Astrocyte (in vitro differentiated cells and primary cell): ENCODE measurements around the gene ADAMTS8. TPM values are rescaled to one million over a fixed set of nuclear protein-coding genes. Genes with fewer than 3 reads are reported as not detected.

ENCODE experiments used
- DNase-seq: peaks from one replicate; pipeline ENCODE4 v3.0.0-alpha.2; 2010; ENCODE audit warnings: low read depth
- FAIRE-seq: peaks from 2 replicates; lab custom pipeline; 2011; peaks lifted over from hg19 to GRCh38; lab: Jason Lieb, UNC
- H2AFZ ChIP-seq: 2 replicates; pipeline ENCODE4 v1.6.0; 2012; ENCODE audit warnings: low read depth, low read length, inconsistent platforms
- H3K27ac ChIP-seq: 2 replicates; pipeline ENCODE4 v1.5.1; 2011; ENCODE audit warnings: low read depth, low read length, inconsistent platforms
- H3K27me3 ChIP-seq: 2 replicates; pipeline ENCODE4 v1.6.0; 2011; ENCODE audit warnings: low read length, inconsistent platforms; ENCODE audit not compliant: insufficient read depth
- H3K36me3 ChIP-seq: 2 replicates; pipeline ENCODE4 v1.5.1; 2011; ENCODE audit warnings: low read length, inconsistent platforms; ENCODE audit not compliant: insufficient read depth
- H3K4me1 ChIP-seq: 2 replicates; pipeline ENCODE4 v1.5.1; 2011; ENCODE audit warnings: low read length, inconsistent platforms; ENCODE audit not compliant: insufficient read depth
- H3K4me2 ChIP-seq: 2 replicates; pipeline ENCODE4 v1.6.0; 2012; ENCODE audit warnings: low read length, inconsistent platforms
- H3K4me3 ChIP-seq: 2 replicates; pipeline ENCODE4 v1.5.1; 2011; ENCODE audit warnings: low read depth, mild to moderate bottlenecking, low read length, inconsistent platforms; ENCODE audit not compliant: insufficient read depth
- H3K79me2 ChIP-seq: 2 replicates; pipeline ENCODE4 v1.6.0; 2012; ENCODE audit warnings: mild to moderate bottlenecking, low read length, inconsistent platforms; ENCODE audit not compliant: insufficient read depth
- H3K9ac ChIP-seq: 2 replicates; pipeline ENCODE4 v1.6.0; 2012; ENCODE audit warnings: mild to moderate bottlenecking, low read length, inconsistent platforms
- H3K9me3 ChIP-seq: 2 replicates; pipeline ENCODE4 v1.5.1; 2012; ENCODE audit warnings: low read depth, mild to moderate bottlenecking, low read length, inconsistent platforms; ENCODE audit not compliant: insufficient read depth
- H4K20me1 ChIP-seq: 2 replicates; pipeline ENCODE4 v1.6.0; 2012; ENCODE audit warnings: low read length, inconsistent platforms; ENCODE audit not compliant: insufficient read depth
- H3K27ac Mint-ChIP-seq: one replicate; pipeline ENCODE4 v1.8.0; 2021; ENCODE audit warnings: mild to moderate bottlenecking, mixed read lengths; ENCODE audit not compliant: unreplicated experiment
- H3K27me3 Mint-ChIP-seq: one replicate; pipeline ENCODE4 v1.8.0; 2021; ENCODE audit warnings: low read depth, mixed read lengths; ENCODE audit not compliant: unreplicated experiment
- H3K36me3 Mint-ChIP-seq: one replicate; pipeline ENCODE4 v1.8.0; 2021; ENCODE audit warnings: low read depth, mixed read lengths; ENCODE audit not compliant: unreplicated experiment
- H3K4me1 Mint-ChIP-seq: one replicate; pipeline ENCODE4 v1.8.0; 2021; ENCODE audit warnings: low read depth, mixed read lengths; ENCODE audit not compliant: unreplicated experiment
- H3K4me3 Mint-ChIP-seq: one replicate; pipeline ENCODE4 v1.8.0; 2021; ENCODE audit warnings: mild to moderate bottlenecking, moderate library complexity, mixed read lengths; ENCODE audit not compliant: unreplicated experiment
- H3K9me3 Mint-ChIP-seq: one replicate; pipeline ENCODE4 v1.8.0; 2021; ENCODE audit warnings: mild to moderate bottlenecking, mixed read lengths; ENCODE audit not compliant: unreplicated experiment
- EZH2 ChIP-seq: IDR thresholded peaks from 2 replicates; pipeline ENCODE4 v1.6.1; 2012; ENCODE audit warnings: mild to moderate bottlenecking, low read length, inconsistent platforms; ENCODE audit not compliant: insufficient read depth
- total RNA-seq: library from RNA; stranded (reverse); gene quantifications from 2 replicates; pipeline ENCODE4 v1.2.1, GENCODE V29; 2021
- TF ChIP-seq, protein P1 (sequence below): IDR thresholded peaks from 2 replicates; pipeline ENCODE4 v1.5.1; 2011; ENCODE audit warnings: low read depth, mild to moderate bottlenecking, inconsistent platforms, low read length, moderate library complexity; ENCODE audit not compliant: insufficient read depth

ADAMTS8 gene
- total RNA-seq, 1 donor from 2014 or later: 0.20 TPM

DNA sequence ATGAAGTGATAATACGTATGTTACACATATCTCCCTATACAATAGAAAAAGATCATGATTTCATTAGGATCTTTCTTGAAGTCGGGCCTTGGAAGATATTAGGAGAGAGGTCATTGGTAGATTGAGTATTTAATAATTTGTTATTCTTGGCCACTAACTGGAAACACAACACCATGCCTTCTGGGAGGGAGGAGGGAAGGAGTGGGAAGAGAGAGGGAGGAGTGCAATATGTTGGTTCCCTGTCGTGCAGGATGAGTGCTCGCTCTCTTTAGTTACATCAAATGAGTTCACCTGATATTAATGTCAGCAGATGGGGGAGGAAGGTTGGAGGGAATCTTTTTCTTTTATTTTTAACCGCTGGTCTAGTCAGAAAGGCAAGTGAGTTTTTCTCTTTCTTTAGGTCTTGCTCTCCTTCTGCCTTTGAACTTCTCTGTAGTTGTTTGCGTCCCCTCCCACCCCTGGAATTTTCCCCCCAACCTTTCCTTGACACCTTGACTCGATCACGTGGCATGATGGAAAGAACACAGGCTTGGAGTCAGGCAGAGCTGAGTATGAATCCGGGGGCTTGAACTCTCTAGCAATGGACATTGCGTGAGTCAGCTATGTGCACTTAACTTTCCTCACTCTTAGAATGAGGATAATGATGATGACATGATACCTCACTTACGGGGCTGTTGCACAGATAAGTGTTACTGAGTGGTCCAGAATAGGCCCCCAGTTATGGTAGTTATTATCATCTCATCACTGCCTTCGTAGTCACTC lies 26.3 kb upstream of the ADAMTS8 start:
- Histone ChIP-seq H3K27ac (no peak overlapping the region), H3K9ac (no peak overlapping the region), H2AFZ (no peak overlapping the region), H3K9me3 (no peaks in the 10 kb centered on the region), H3K79me2 (peaks cover 54% of the 10 kb centered on the region), H3K4me1 (peaks cover 31% of the 10 kb centered on the region), H3K36me3 (peaks cover 1% of the 10 kb centered on the region), H3K4me2 (peak overlapping the region; percentile 43), H3K27me3 (no peaks in the 10 kb centered on the region), H4K20me1 (peaks cover 19% of the 10 kb centered on the region), H3K4me3 (no peak overlapping the region)
- Mint-ChIP-seq H3K9me3 (peaks cover 3% of the 10 kb centered on the region), H3K27ac (no peak overlapping the region), H3K27me3 (peaks cover 25% of the 10 kb centered on the region), H3K4me1 (peaks cover 10% of the 10 kb centered on the region), H3K4me3 (no peak overlapping the region), H3K36me3 (peaks cover 4% of the 10 kb centered on the region)
- peak; percentile 47 for DNase-seq
- FAIRE-seq: no peak
- no peak for TF ChIP-seq EZH2
- TF ChIP-seq, protein P1, sequence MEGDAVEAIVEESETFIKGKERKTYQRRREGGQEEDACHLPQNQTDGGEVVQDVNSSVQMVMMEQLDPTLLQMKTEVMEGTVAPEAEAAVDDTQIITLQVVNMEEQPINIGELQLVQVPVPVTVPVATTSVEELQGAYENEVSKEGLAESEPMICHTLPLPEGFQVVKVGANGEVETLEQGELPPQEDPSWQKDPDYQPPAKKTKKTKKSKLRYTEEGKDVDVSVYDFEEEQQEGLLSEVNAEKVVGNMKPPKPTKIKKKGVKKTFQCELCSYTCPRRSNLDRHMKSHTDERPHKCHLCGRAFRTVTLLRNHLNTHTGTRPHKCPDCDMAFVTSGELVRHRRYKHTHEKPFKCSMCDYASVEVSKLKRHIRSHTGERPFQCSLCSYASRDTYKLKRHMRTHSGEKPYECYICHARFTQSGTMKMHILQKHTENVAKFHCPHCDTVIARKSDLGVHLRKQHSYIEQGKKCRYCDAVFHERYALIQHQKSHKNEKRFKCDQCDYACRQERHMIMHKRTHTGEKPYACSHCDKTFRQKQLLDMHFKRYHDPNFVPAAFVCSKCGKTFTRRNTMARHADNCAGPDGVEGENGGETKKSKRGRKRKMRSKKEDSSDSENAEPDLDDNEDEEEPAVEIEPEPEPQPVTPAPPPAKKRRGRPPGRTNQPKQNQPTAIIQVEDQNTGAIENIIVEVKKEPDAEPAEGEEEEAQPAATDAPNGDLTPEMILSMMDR: no peak

DNA sequence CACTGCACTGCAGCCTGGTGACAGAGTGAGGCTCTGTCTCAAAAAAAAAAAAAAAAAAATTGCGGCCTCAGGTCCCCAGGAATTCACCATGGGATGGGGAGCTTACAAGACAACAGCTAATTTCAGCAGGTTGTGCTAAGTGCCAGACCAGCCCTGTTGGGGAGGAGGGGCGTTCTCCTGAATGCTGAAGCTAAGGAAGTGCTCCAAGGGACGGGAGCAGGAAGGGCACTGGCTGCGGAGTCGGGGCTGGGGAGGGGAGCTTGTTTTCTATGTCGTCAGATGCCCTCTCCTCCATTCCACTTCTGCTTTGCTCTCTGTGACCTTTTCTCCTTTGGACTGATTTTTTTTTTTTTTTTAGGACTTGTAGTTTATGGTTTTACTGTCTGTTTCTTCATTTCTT lies 24.5 kb upstream of the ADAMTS8 start:
- Histone ChIP-seq H3K4me2 (no peak overlapping the region), H3K36me3 (no peaks in the 10 kb centered on the region), H2AFZ (no peak overlapping the region), H3K9ac (no peak overlapping the region), H3K27me3 (no peaks in the 10 kb centered on the region), H3K4me3 (no peak overlapping the region), H3K9me3 (no peaks in the 10 kb centered on the region), H3K27ac (no peak overlapping the region), H3K79me2 (peaks cover 54% of the 10 kb centered on the region), H4K20me1 (peaks cover 18% of the 10 kb centered on the region), H3K4me1 (peaks cover 40% of the 10 kb centered on the region)
- H3K27ac Mint-ChIP-seq: no peak overlapping the region
- H3K4me1 Mint-ChIP-seq: peaks cover 10% of the 10 kb centered on the region
- peaks cover 15% of the 10 kb centered on the region for H3K27me3 Mint-ChIP-seq
- DNase-seq (no peak), FAIRE-seq (no peak)
- no peak for TF ChIP-seq EZH2
- TF ChIP-seq, protein P1: no peak
- H3K4me3 Mint-ChIP-seq: no peak overlapping the region
- no peaks in the 10 kb centered on the region for H3K36me3 Mint-ChIP-seq
- peaks cover 3% of the 10 kb centered on the region for H3K9me3 Mint-ChIP-seq

DNA sequence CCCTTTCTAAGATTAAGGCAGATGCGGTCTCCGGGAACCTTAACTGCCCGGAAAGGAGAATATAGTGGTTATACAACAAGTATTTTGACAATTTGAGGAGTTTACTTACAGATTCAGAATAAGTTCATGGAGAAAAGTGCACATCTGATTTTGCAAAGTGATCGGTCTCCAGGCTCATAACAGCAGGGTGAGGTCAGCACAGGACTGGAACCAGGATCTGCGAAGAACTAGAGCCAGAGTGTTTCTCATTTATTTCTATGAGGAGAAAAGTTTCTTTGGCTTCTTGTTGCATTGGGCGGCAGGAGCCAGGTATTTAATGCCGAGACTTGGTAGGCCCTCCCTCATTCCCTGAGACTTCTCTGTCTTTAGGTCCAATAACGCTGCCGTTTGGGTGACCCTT lies 23.8 kb upstream of the ADAMTS8 start:
- Histone ChIP-seq H4K20me1 (peaks cover 18% of the 10 kb centered on the region), H3K9ac (no peak overlapping the region), H3K27ac (no peak overlapping the region), H2AFZ (no peak overlapping the region), H3K36me3 (no peaks in the 10 kb centered on the region), H3K4me3 (no peak overlapping the region), H3K79me2 (peaks cover 54% of the 10 kb centered on the region), H3K4me1 (peaks cover 40% of the 10 kb centered on the region), H3K4me2 (no peak overlapping the region), H3K27me3 (no peaks in the 10 kb centered on the region), H3K9me3 (no peaks in the 10 kb centered on the region)
- Mint-ChIP-seq H3K4me3 (no peak overlapping the region), H3K36me3 (no peaks in the 10 kb centered on the region), H3K27me3 (peaks cover 11% of the 10 kb centered on the region), H3K27ac (no peak overlapping the region), H3K9me3 (peaks cover 3% of the 10 kb centered on the region), H3K4me1 (peaks cover 10% of the 10 kb centered on the region)
- TF ChIP-seq EZH2: no peak
- TF ChIP-seq, protein P1: no peak
- FAIRE-seq (no peak), DNase-seq (no peak)
